GM12872 (cell line): ENCODE data around the gene DUOX2.

Experiments used
- TF ChIP-seq, protein P1 (sequence below): IDR thresholded peaks from 3 replicates; pipeline ENCODE4 v1.5.1; 2011; ENCODE audit warnings: low read depth, mild to moderate bottlenecking, low read length, moderate library complexity; ENCODE audit not compliant: insufficient read depth

DUOX2 gene

DNA sequence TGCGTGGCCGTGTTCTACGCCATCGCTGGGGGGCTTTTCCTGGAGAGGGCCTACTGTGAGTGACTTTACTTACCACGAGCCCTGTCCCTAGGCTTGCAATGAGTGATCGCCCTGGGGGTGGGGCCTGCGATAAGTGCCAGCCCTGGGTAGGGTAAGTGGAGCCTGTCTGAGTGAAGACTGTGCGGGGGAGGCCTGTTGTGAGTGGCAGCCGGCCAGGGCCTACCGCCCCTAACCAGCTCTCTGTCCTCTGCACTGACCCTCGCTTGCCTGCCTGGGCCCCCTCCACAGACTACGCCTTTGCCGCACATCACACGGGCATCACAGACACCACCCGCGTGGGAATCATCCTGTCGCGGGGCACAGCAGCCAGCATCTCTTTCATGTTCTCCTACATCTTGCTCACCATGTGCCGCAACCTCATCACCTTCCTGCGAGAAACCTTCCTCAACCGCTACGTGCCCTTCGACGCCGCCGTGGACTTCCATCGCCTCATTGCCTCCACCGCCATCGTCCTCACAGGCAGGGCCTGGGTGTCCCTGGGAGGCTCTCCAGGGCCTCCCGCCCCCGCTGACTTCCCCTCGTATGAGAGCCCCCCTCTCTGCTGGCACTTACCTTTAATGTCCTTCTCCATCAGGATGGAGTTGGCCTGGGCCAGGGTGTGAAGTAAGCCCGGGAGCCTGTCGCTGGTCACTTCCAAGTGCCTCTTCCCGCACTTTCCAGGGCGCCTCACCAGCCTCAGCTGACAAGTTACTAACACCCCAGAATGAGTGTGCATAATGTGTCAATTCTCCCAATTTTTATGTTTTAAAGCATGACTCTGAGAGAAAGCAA, 38.2 kb upstream of the DUOX2 start:
- TF ChIP-seq, protein P1, sequence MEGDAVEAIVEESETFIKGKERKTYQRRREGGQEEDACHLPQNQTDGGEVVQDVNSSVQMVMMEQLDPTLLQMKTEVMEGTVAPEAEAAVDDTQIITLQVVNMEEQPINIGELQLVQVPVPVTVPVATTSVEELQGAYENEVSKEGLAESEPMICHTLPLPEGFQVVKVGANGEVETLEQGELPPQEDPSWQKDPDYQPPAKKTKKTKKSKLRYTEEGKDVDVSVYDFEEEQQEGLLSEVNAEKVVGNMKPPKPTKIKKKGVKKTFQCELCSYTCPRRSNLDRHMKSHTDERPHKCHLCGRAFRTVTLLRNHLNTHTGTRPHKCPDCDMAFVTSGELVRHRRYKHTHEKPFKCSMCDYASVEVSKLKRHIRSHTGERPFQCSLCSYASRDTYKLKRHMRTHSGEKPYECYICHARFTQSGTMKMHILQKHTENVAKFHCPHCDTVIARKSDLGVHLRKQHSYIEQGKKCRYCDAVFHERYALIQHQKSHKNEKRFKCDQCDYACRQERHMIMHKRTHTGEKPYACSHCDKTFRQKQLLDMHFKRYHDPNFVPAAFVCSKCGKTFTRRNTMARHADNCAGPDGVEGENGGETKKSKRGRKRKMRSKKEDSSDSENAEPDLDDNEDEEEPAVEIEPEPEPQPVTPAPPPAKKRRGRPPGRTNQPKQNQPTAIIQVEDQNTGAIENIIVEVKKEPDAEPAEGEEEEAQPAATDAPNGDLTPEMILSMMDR: no peak

DNA sequence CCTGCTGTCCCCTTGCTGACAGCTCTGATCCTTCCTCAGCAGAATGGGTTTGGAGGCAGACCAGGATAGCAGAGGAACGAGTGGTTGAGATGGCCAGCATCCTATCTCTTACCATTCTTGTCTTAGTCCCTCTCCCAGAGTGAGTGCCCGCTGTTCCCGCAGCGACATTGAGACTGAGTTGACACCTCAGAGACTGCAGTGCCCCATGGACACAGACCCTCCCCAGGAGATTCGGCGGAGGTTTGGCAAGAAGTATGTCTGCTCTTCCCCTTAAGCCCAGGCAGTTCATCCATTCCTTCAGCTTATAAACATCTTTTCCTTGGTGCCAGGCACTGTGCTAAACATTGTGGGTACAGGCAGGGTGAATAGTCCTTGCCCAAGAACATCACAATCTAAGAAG, 37.0 kb upstream of the DUOX2 start:
- TF ChIP-seq, protein P1: no peak

DNA sequence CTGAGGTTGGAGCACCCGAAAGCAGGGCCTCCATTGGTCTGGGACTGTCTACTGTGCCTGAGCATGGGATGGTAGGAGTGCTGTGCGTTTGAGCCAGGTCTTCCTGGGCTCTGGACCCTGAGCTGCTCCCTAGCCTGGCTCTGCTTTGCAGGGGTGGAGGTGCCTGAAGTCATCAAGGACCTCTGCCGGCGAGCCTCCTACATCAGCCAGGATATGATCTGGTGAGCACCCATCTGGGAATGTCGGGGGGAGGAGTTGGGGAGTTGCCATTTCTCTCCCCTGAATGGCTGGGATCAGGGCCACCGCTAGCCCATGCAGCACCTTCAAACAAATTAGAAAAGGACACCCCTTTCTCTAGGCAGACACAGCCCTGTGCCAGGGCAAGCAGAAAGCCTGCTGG, 36.5 kb upstream of the DUOX2 start:
- TF ChIP-seq, protein P1: no peak

DNA sequence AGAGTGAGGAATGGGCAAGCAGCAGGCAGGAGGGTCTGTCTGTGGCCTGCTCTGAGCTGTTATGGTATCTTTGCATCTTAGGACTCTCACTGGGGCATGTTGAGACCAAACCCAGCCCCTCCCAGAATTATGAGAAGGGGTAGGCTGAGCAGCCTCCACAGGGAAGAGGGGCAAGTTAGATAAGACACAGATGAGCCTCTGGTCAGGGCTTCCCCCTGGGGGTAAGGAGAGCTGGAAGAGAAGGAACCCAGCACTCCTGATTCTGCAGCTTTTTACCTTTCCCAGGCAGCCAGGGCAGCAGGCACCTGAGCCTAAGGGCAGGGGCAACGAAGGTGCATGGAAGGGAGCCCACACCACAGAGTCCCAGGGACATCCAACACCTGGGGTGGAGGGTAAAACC, 35.1 kb upstream of the DUOX2 start:
- TF ChIP-seq, protein P1: no peak

DNA sequence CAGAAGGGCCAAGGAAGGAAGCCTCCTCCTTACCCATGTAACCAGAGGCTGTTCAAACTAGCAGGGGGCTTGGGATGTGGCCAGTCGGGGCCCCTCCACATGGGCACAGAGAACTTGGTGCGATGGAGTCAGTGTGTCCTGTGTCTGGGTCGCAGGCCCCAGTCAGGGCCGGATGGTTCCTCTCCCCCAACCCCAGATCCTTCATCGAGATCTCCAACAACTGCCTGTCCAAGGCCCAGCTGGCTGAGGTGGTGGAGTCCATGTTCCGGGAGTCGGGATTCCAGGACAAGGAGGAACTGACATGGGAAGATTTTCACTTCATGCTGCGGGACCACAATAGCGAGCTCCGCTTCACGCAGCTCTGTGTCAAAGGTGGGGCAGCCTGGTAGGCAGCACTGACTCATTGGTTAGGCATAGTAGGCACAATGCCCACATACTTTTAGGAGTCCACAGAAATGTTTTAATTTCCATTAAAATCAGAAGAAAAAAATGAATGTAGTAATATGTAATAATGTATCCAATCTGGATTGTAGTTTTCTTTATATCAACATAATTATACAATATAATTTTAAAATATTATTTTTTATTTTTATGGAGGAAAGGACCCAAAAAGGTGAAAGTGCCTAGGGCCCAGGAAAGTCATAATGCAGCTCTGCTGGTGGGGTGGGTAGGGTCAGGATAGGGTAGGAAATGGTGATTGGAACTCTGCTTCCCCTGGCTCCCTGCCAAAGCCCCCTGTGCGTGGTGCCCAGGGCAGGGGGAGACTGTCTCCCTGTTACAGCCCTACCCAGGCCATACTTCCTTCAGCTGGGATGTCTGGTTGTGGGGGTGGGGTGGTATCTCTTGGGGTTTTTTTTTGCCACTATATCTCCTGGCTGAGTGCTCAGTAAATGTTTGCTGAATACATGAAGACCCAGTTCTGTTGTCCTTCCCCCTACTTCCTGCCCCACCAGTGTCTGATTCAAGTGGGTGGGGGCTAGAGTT, 34.4 kb upstream of the DUOX2 start:
- TF ChIP-seq, protein P1: no peak

DNA sequence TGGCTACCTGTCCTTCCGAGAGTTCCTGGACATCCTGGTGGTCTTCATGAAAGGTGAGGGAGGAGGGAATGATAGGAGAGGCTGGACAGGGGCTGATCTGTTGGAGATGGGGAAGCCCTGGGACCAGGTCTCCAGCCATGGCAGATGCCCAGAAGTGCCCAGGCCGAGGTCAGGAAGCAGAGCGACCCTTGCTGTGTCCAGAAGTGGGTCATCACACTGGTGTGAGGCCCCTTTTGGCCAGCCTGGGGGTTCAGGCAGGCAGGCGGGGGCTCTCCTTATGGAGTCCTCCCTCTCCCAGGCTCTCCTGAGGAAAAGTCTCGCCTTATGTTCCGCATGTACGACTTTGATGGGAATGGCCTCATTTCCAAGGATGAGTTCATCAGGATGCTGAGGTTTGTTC, 33.6 kb upstream of the DUOX2 start:
- TF ChIP-seq, protein P1: no peak

DNA sequence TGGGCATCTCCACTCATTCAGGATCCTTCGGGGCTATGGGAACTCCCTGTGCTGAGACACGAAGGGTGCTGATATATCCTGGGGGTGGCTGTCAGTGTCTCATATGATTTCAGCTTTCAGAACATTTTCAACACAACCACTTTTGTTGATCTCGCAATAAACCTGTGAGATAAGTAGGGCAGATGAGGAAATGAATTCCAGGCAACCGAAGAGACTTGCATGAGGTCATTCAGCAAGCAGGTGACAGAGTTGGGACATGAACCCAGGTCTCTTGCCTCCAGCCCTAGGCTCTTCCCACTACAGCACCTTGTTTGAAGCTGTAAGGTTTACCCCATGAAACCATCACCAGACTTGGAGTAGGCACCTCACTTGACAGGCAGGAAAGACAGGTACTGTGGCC, 32.4 kb upstream of the DUOX2 start:
- TF ChIP-seq, protein P1: no peak
